ENCODE data around the gene CERS6.

The CERS6 gene

GRCh38 chr2:168602846-168603401 lies 146.9 kb downstream of the CERS6 start:
- Histone ChIP-seq H3K27me3 (replicated peaks in 2 of 5; ENCODE audit: control insufficient read depth in 4 of 5, insufficient read depth in 5 of 5, low read length in 4 of 5) (no peaks in the 10 kb centered on the region), H3K4me3 (ENCODE audit: control insufficient read depth in 1 of 7, extremely low read depth in 1 of 7, insufficient read depth in 4 of 7, low read depth in 2 of 7, low read length in 6 of 7) (no peak overlapping the region), H3K4me1 (ENCODE audit: control extremely low read depth in 1 of 4, control insufficient read depth in 4 of 4, insufficient read depth in 4 of 4, low read length in 3 of 4) (peaks cover 12 to 36% (median 22%) of the 10 kb centered on the region in 4 experiments), H3K9me3 (ENCODE audit: control extremely low read depth in 1 of 5, control insufficient read depth in 4 of 5, insufficient read depth in 2 of 5, low read depth in 1 of 5, low read length in 4 of 5) (peaks cover 0 to 21% (median 11%) of the 10 kb centered on the region in 5 experiments), H3K27ac (ENCODE audit: insufficient read depth in 1 of 2, low read depth in 1 of 2, low read length in 2 of 2, poor library complexity in 1 of 2, severe bottlenecking in 2 of 2) (no peak overlapping the region), H3K36me3 (ENCODE audit: control insufficient read depth in 4 of 4, insufficient read depth in 4 of 4, low read length in 3 of 4) (peaks cover 4 to 8% (median 6%) of the 10 kb centered on the region in 4 experiments)
- POLR2A ChIA-PET, result no interaction called here
- CTCF ChIA-PET, result interaction anchor here (1.1 to 1.5 kb wide), 3 partner anchors 8 to 254 kb away, joined by 3 to 4 read pairs (median 3); no protein-coding TSS in a partner anchor
- DNase-seq, result no peak

- no peak for DNase-seq
- Histone ChIP-seq H3K36me3 (ENCODE audit: control insufficient read depth in 4 of 4, insufficient read depth in 4 of 4, low read length in 3 of 4) (peaks cover 4 to 8% (median 6%) of the 10 kb centered on the region in 4 experiments), H3K4me1 (ENCODE audit: control extremely low read depth in 1 of 4, control insufficient read depth in 4 of 4, insufficient read depth in 4 of 4, low read length in 3 of 4) (peaks cover 12 to 36% (median 22%) of the 10 kb centered on the region in 4 experiments), H3K4me3 (ENCODE audit: control insufficient read depth in 1 of 7, extremely low read depth in 1 of 7, insufficient read depth in 4 of 7, low read depth in 2 of 7, low read length in 6 of 7) (no peak overlapping the region), H3K27ac (ENCODE audit: insufficient read depth in 1 of 2, low read depth in 1 of 2, low read length in 2 of 2, poor library complexity in 1 of 2, severe bottlenecking in 2 of 2) (no peak overlapping the region), H3K9me3 (ENCODE audit: control extremely low read depth in 1 of 5, control insufficient read depth in 4 of 5, insufficient read depth in 2 of 5, low read depth in 1 of 5, low read length in 4 of 5) (peaks cover 0 to 21% (median 11%) of the 10 kb centered on the region in 5 experiments), H3K27me3 (replicated peaks in 2 of 5; ENCODE audit: control insufficient read depth in 4 of 5, insufficient read depth in 5 of 5, low read length in 4 of 5) (no peaks in the 10 kb centered on the region)
- 100% methylated on average over 3 of the region's 4 CpGs for WGBS (ENCODE audit: insufficient coverage)
- ChIA-PET CTCF (interaction anchor here (1.1 to 1.5 kb wide), 3 partner anchors 8 to 255 kb away, joined by 3 to 4 read pairs (median 3); no protein-coding TSS in a partner anchor), POLR2A (no interaction called here)
Observed at GRCh38 chr2:168603439-168603961, 147.4 kb downstream of the CERS6 start.

- Histone ChIP-seq H3K9me3 (ENCODE audit: control extremely low read depth in 1 of 5, control insufficient read depth in 4 of 5, insufficient read depth in 2 of 5, low read depth in 1 of 5, low read length in 4 of 5) (peaks cover 0 to 21% (median 11%) of the 10 kb centered on the region in 5 experiments), H3K27me3 (replicated peaks in 2 of 5; ENCODE audit: control insufficient read depth in 4 of 5, insufficient read depth in 5 of 5, low read length in 4 of 5) (no peaks in the 10 kb centered on the region), H3K4me3 (ENCODE audit: control insufficient read depth in 1 of 7, extremely low read depth in 1 of 7, insufficient read depth in 4 of 7, low read depth in 2 of 7, low read length in 6 of 7) (no peak overlapping the region), H3K36me3 (ENCODE audit: control insufficient read depth in 4 of 4, insufficient read depth in 4 of 4, low read length in 3 of 4) (peaks cover 4 to 8% (median 6%) of the 10 kb centered on the region in 4 experiments), H3K4me1 (ENCODE audit: control extremely low read depth in 1 of 4, control insufficient read depth in 4 of 4, insufficient read depth in 4 of 4, low read length in 3 of 4) (peaks cover 11 to 32% (median 20%) of the 10 kb centered on the region in 4 experiments), H3K27ac (ENCODE audit: insufficient read depth in 1 of 2, low read depth in 1 of 2, low read length in 2 of 2, poor library complexity in 1 of 2, severe bottlenecking in 2 of 2) (no peak overlapping the region)
- 100% methylated on average over 1 of the region's 2 CpGs for WGBS (ENCODE audit: insufficient coverage)
- ChIA-PET CTCF (interaction anchor here (1.1 kb wide), 1 partner anchor 93 kb away, joined by 4 read pairs; no protein-coding TSS in a partner anchor), POLR2A (no interaction called here)
- DNase-seq, result no peak
Observed at GRCh38 chr2:168604252-168604651, 148.2 kb downstream of the CERS6 start.

GRCh38 chr2:168607992-168608391 lies 151.9 kb downstream of the CERS6 start:
- Histone ChIP-seq H3K4me1 (ENCODE audit: control extremely low read depth in 1 of 4, control insufficient read depth in 4 of 4, insufficient read depth in 4 of 4, low read length in 3 of 4) (peaks cover 2 to 8% (median 6%) of the 10 kb centered on the region in 4 experiments), H3K9me3 (ENCODE audit: control extremely low read depth in 1 of 5, control insufficient read depth in 4 of 5, insufficient read depth in 2 of 5, low read depth in 1 of 5, low read length in 4 of 5) (peaks cover 0 to 21% (median 11%) of the 10 kb centered on the region in 5 experiments), H3K27me3 (replicated peaks in 2 of 5; ENCODE audit: control insufficient read depth in 4 of 5, insufficient read depth in 5 of 5, low read length in 4 of 5) (no peaks in the 10 kb centered on the region), H3K27ac (ENCODE audit: insufficient read depth in 1 of 2, low read depth in 1 of 2, low read length in 2 of 2, poor library complexity in 1 of 2, severe bottlenecking in 2 of 2) (no peak overlapping the region), H3K36me3 (ENCODE audit: control insufficient read depth in 4 of 4, insufficient read depth in 4 of 4, low read length in 3 of 4) (peaks cover 4 to 8% (median 6%) of the 10 kb centered on the region in 4 experiments), H3K4me3 (ENCODE audit: control insufficient read depth in 1 of 7, extremely low read depth in 1 of 7, insufficient read depth in 4 of 7, low read depth in 2 of 7, low read length in 6 of 7) (no peak overlapping the region)
- CTCF ChIA-PET, result no interaction called here
- POLR2A ChIA-PET, result no interaction called here
- DNase-seq, result no peak
- WGBS (ENCODE audit: insufficient coverage), result no CpG with 5 or more reads among the region's 2 CpGs

- Histone ChIP-seq H3K27me3 (replicated peaks in 2 of 5; ENCODE audit: control insufficient read depth in 4 of 5, insufficient read depth in 5 of 5, low read length in 4 of 5) (no peaks in the 10 kb centered on the region), H3K4me1 (ENCODE audit: control extremely low read depth in 1 of 4, control insufficient read depth in 4 of 4, insufficient read depth in 4 of 4, low read length in 3 of 4) (peaks cover 0 to 3% (median under 1%) of the 10 kb centered on the region in 4 experiments), H3K27ac (ENCODE audit: insufficient read depth in 1 of 2, low read depth in 1 of 2, low read length in 2 of 2, poor library complexity in 1 of 2, severe bottlenecking in 2 of 2) (no peak overlapping the region), H3K4me3 (ENCODE audit: control insufficient read depth in 1 of 7, extremely low read depth in 1 of 7, insufficient read depth in 4 of 7, low read depth in 2 of 7, low read length in 6 of 7) (no peak overlapping the region), H3K36me3 (ENCODE audit: control insufficient read depth in 4 of 4, insufficient read depth in 4 of 4, low read length in 3 of 4) (peaks cover 6 to 15% (median 10%) of the 10 kb centered on the region in 4 experiments), H3K9me3 (ENCODE audit: control extremely low read depth in 1 of 5, control insufficient read depth in 4 of 5, insufficient read depth in 2 of 5, low read depth in 1 of 5, low read length in 4 of 5) (peaks cover 0 to 21% (median 11%) of the 10 kb centered on the region in 5 experiments)
- ChIA-PET CTCF (no interaction called here), POLR2A (no interaction called here)
- DNase-seq, result no peak
Observed at GRCh38 chr2:168608796-168609195, 152.7 kb downstream of the CERS6 start.

- peaks cover 0 to 2% (median 0%) of the 10 kb centered on the region in 4 experiments for H3K4me1 ChIP-seq (ENCODE audit: control extremely low read depth in 1 of 4, control insufficient read depth in 4 of 4, insufficient read depth in 4 of 4, low read length in 3 of 4)
- no peak for DNase-seq
- no peaks in the 10 kb centered on the region for H3K27me3 ChIP-seq (replicated peaks in 2 of 5; ENCODE audit: control insufficient read depth in 4 of 5, insufficient read depth in 5 of 5, low read length in 4 of 5)
- H3K9me3 ChIP-seq (ENCODE audit: control extremely low read depth in 1 of 5, control insufficient read depth in 4 of 5, insufficient read depth in 2 of 5, low read depth in 1 of 5, low read length in 4 of 5), result peaks cover 0 to 10% (median under 1%) of the 10 kb centered on the region in 5 experiments
- H3K4me3 ChIP-seq (ENCODE audit: control insufficient read depth in 1 of 7, extremely low read depth in 1 of 7, insufficient read depth in 4 of 7, low read depth in 2 of 7, low read length in 6 of 7), result no peak overlapping the region
- H3K36me3 ChIP-seq (ENCODE audit: control insufficient read depth in 4 of 4, insufficient read depth in 4 of 4, low read length in 3 of 4), result peaks cover 3 to 11% (median 8%) of the 10 kb centered on the region in 4 experiments
- ChIA-PET POLR2A (no interaction called here), CTCF (interaction anchor here (1.2 kb wide), 1 partner anchor 8 kb away, joined by 3 read pairs; no protein-coding TSS in a partner anchor)
- no peak overlapping the region for H3K27ac ChIP-seq (ENCODE audit: insufficient read depth in 1 of 2, low read depth in 1 of 2, low read length in 2 of 2, poor library complexity in 1 of 2, severe bottlenecking in 2 of 2)
Observed at GRCh38 chr2:168611091-168611490, 155.0 kb downstream of the CERS6 start.

Data from common myeloid progenitor, CD34-positive (primary cell).